ENCODE results near the gene SLC30A10.

GRCh38 chr1:219871427-219872057, 56.8 kb downstream of the SLC30A10 start:
- TF ChIP-seq POLR2A (IDR thresholded peaks at IDR 0.05; ENCODE audit: low read depth, low read length) = no peak
- no peak for TF ChIP-seq SPI1 (IDR thresholded peaks at IDR 0.05; ENCODE audit: low read depth, low read length)

Data from GM12891 (cell line).